ENCODE measurements around the gene PACRG.

Gene PACRG

DNA sequence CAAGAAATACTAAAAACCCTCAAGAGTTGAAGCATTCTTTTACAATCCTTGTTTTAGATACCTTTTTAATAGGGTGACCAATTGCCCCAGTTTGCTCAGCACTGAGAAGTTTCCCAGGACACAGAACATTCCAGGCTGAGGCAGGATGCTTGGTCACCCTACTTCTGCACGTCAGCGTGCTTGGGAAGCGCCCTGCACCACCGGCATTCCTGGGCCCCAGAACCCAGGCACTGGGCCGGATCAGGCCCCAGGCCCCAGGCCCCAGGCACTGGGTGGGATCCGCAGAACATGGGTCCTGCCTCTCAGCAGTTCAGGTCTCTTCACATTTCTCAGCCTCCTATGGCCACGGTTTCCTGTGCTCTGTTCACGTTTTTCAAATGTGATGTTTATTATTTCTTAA, 472.9 kb downstream of the PACRG start:
- no peak for DNase-seq (ENCODE audit: low spot score)

DNA sequence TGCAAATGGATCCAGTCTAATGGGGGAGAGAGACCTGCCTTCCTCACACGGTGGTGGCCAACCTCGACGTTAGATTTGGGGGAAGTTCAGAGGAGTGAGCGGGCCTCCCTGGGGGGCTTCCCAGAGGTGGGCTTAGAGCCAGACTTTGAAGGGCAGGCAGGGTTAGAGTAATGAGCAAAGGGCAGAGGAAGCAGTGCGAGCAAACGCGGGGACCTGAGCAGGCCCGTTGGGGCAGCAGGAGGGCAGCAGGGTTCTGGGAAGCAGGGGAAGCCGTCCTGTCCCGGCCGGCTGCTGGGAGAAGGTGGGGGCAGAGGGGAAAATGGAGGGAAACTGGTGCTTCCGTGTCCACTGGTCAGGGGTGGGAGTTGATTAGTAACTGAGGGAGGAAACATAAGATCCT, 474.1 kb downstream of the PACRG start:
- no peak for DNase-seq (ENCODE audit: low spot score)

DNA sequence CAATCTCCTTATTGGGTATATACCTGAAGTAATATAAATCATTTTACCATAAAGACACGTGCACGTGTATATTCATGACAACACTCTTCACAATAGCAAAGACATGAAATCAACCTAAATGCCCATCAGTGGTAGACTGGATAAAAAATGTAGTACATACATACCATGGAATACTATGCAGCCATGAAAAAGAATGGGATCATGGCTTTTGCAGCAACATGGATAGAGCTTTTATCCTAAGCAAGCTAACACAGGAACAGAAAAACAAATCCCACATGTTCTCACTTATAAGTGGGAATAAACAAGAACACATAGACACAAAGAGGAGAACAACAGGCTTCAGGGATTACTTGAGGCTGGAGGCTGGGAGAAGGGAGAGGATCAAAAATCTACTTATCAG, 478.4 kb downstream of the PACRG start:
- DNase-seq (ENCODE audit: low spot score) = no peak

DNA sequence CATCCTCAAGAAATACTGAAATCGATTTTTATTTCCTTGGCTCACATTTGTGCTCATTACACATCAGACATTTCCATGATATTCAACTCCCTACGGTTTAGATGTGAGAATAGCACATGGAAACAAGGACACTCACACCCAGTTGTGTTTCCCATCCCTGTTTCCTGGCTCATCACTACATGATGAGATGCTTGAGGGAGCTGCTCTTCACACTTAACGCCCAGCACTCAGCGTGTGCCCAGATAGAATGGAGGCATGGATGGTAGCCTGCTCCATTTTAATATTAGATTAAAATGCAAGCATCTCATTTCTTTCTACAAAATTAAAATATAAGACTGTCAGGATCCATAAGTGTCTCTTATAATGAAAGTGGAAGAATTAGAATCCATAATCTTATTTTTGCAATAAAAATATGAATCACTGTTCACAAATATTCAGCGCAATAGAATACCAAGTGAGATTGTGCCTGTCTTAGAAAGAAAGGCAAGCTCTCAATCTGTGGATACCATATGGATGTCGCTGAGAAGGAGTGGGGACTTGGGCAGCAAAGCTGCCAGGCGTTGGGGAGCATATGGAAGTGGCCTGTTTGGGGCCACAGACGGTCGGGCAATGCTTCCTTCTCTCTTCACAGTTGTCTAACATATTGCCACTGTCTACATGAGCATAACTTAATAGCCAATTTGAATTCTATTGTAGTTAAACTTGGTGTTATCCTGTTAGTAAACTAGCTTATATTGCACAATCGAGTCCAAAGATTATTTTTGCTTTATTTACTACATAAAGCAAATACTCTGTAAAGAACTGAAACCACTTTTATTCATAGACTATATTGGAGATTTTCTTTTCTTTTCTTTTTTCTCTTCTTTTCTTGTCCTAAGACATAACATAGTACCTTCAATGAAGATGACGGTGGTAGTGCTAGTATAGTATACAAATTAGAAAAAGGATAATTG, 479.9 kb downstream of the PACRG start:
- no peak for DNase-seq (ENCODE audit: low spot score)

DNA sequence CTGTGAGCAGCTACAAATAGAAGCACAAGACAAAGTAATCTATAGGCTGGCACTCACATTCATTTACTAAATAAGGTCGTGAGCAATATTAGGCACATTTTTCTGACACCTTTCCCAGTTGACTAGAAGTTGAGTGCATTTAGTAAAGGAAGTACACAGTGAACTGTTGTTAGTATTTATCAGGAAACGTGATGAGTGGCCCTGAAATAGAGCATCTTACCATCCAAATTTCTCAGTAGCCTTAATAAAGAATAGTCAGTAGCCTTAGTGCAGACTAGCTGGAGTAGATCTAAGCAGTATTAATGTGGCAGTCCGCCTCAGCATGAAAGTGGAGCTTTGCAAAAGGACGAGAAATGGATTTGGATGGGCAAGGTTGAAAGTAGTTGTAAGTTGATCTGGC, 481.2 kb downstream of the PACRG start:
- no peak for DNase-seq (ENCODE audit: low spot score)

DNA sequence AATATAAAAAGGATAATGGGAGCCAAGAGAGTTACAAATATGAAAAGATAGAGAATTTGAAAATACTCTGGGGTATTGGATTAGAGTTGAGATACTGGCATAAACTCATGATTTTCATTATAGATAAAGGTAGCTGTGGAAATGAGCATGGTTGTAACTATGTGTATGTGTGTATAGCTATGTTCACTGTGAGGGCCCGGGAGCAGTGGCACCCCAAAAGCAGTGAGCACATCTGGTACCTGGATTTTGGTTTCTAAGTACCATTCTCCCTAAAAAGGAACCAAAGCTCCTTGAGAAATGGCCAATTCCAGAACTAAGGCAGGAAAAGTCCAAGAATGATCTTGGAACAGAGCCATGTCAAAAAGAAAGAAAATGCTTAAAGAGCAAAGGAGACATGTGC, 484.3 kb downstream of the PACRG start:
- no peak for DNase-seq (ENCODE audit: low spot score)

DNA sequence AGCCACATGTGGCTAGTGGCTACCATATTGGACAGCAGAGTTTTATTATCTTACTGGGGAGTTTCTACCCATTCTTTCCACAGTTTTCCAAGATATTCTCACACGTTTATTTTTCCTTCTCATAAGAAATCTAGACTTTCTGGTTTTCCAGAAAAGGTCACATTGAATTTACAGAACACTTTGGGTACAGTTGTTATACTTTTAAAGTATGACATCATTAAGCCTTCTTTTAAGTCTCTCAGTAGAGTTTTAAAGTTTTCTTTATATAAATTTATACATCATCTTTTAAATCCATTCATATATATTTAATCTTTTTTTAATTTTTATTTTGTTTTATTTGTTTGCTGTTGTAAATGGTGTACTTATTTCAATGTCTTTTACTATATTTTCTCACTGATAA, 486.5 kb downstream of the PACRG start:
- no peak for DNase-seq (ENCODE audit: low spot score)

DNA sequence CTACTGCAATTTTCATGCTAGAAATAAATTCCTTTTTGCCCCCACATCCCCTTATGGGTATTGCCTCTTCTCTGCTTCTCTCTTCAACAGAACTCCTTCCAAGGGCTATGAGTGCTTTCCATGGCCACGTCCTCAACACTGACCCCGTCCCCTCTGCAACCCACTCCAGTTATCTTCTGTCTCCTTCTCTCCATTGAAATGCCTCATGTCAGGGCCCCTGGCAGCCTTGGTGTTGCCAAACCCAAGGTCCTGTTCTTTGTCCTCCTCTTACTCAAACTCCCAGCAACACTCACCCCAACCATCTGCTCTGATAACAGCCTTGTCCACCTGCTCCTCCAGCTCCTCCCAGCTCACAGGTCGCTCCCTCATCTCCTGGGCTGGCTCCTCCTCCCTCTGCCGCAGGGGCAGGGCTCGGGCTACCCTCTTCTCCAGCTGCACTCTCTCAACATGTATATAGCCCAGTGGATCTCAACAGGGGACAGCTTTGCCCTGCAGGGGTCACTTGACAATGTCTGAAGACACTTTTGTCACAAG, 490.7 kb downstream of the PACRG start:
- no peak for DNase-seq (ENCODE audit: low spot score)

DNA sequence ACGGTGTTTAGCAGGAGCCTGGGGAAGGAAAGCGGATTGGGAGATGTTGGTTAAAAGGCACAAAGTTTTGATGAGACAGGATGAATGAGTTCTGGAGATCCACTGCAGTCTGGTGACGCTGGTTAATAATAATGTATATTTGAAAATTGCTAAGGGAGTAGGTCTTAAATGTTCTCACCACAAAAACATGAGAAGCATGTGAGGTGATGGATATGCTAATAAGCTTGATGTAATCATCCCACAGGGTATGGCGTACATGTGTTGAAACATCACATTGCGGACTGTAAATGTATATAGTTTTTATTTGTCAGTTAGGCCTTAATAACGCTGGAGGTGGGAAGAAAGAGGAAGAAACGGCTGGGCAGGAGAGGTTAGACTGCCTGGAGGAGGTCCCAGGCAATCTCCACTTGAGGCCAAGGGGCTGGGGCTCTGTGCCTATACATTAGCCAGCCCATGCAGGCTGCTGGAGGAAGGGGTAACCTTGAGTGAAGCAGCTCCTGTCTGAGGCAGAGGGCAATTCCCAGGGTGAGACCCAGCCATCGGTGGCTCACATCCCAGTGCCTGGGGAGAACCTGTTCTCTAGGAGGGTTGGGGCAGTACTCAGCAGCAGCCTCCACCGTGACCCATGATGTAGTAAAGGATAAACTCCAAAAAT, 498.5 kb downstream of the PACRG start:
- DNase-seq (ENCODE audit: low spot score) = no peak

DNA sequence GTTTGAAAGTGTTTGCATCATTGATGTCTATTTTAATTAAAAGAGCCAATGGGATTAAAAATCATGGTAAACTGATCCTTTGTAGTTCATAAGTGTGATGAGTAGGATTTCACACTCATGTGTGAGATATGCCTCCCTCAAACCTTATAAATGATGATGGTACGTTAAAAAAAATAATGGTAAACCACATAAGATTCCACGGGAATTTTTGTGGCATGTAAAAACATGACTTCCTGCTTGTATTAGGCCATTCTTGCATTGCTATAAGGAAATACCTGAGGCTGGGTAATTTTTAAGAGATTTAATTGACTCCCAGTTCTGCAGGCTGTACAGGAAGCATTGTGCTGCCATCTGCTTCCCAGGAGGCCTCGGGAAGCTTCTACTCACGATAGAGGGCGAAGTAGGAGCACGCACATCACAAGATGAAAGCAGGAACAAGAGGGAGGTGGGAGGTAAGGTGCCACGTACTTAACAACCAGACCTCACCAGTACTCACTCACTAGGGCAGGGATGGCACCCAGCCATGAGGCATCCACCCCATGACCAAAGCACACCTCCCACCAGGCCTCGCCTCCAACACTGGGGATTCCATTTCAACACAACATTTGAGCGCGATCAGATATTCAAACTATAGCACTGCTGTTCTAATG, 499.2 kb downstream of the PACRG start:
- no peak for DNase-seq (ENCODE audit: low spot score)

DNA sequence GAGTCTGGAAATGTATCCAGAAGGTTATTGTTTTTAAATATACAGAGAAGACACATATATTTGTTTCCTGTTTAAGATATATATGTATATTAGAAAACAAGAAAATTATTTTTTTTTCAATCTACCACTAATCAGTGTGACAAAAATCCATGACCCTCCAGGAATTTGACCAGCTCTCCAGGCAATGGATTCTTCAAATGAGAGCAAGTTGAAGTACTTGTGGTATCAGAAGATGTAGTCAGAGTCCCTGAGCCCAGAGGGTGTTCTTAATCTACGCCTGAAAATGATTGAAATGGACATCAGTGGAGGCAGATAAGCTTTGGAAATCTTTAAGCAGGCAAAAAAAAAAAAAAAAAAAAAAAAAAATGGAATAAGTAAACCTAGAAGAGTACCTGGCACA, 500.3 kb downstream of the PACRG start:
- no peak for DNase-seq (ENCODE audit: low spot score)

DNA sequence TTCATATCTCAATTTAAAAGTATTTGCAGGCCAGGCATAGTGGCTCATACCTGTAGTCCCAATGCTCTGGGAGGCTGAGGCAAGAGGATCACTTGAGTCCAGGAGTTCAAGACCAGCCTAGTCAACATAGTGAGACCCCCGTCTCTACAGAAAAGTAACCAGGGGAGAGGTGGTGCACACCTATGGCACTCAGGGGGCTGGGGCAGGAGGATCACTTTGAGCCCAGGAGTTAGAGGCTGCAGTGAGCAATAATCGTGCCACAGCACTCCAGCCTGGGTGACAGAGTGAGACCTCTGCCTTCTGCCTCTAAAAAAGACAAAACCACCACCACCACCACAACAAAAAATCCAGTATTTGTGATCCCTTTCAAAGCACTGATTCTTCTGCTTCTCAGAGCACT, 501.3 kb downstream of the PACRG start:
- no peak for DNase-seq (ENCODE audit: low spot score)

DNA sequence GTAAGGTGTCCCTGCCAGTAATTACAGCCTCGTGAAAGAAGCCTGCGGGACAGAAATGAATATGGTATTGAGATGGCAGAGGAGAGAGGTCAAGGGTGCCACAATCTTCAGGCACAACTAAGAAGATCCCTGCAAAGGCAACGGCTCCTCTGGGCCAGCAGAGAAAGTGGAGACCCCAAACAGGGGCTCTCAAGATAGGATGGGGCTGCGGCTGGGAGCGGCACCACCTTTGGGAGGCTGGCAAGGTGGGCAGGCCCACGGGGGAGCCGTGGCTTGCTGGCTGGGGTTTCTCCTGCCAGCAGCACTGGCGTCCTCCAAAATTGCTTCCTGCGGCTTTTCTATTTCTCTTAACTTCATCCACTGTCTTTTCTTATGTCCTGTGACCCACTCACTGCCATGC, 503.1 kb downstream of the PACRG start:
- DNase-seq (ENCODE audit: low spot score) = no peak

DNA sequence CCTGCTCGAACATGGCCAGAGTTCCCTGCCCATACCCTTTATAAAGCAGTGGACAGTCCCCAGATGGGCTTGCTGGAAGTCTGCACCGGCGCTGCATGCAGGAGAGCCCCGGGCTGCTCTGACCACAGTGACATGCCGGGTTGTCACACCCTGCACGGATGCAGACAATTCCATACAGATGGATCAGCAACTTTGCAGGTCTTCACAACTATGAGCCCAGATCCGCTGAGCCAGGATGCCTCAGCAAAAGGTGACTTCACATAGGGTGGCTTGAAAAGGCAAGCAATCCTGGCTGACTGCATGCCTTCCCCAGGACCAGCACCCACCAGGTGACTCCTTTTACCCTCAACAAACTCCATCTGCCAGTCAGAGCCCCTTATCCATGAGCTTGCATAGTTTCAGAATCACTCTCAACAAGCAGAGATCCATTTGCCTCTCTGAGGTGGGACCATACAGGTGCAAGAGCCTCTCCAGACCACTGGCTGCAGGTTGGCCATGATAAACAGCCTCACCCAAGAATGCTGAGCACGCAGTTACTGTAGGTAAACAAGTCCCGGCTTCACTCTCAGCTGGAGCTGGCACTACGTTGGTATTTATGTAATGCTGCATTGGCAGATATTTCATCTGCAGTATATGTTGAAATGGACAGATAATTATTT, 503.7 kb downstream of the PACRG start:
- no peak for DNase-seq (ENCODE audit: low spot score)

DNA sequence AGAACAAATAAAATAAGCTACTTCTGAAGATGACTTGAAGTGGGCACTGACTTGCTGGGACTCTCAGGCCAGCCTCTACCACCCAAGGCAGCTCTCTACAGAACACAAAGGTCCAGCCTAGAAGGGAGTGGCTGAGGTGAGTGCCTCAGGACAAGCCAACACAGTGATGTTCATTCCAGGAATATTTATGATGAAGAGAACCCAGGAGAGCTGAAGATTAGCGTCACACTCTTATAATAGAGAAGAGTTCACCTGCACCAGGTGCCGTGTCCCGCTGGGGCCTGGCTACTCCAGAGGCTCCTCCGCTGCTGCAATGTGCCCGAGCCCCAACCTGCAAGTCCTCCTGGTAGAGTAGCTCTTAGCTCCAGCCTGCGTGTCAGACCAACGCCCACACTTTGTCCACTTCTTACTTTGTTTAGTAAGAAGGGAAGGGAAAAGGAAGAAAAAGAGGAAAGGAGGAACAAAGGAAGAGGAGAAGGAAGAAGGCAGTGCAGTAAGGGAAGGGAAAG, 504.3 kb downstream of the PACRG start:
- DNase-seq (ENCODE audit: low spot score) = no peak

DNA sequence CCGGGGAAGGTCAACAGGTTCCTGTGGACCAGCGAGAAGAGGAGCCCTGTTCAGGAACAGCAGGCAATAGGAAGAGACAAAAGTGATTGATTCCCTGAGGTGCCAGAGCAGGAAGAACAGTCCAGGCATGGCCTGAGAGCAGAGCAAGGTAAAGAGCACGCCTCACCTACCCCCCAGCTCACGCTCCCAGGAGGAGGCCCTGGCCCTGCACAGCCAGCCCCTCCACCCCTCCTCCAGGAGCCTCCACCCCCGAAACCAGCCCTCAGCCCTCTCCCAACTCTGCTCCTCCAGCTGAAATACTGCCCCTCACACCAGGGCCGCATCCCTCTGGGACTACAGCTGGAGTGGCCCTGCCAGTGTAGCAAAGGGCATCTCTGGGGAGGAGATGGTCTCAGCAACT, 504.9 kb downstream of the PACRG start:
- DNase-seq (ENCODE audit: low spot score) = no peak

DNA sequence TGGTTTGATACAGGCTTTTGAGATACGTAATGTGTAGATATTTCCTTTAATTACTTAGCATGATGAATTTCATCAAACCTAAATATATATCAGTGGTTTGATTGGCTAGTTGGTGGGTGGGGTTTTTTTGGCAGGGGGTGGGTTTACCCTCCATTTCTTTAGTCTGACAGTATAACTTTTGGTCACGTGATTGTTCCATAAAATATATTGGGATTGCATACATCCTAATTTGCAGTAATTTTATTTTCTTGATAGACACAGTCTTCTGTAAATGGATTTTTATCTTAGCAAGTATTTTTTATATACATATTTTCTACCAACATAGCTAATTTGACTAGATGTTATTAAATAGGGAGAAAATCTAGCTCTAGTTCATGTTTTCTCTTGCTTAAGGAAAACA, 509.3 kb downstream of the PACRG start:
- no peak for DNase-seq (ENCODE audit: low spot score)

DNA sequence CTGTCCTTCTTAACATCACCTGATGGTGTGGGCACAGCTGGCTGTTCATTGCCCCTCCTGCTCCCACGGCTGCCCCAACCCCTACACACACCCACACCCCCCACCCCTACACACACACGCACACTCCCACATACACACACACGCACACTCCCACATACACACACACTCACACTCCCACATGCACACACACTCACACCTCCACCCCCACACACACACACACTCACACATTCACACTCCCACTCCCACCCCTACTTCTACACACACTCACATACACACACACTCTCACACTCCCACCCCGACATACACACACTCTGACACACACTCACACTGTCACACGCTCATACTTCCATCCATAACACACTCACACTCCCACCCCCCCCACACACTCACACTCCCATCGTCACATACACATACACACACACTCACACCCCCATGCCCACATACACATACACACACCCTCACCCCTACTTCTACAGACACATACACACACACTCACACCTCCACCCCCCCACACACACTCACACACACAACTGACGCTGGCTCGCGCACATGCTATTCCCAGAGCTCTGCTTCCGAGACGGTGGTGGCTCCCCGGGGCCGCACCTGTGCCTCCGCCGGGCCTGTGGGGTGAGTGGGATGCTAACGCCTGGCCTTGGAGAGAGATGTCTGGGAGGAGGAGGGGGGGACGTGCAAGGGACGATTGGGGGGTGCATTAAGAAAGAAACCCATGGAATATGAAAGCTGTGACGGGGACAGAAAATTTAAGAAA, 512.0 kb downstream of the PACRG start:
- DNase-seq (ENCODE audit: low spot score) = no peak

DNA sequence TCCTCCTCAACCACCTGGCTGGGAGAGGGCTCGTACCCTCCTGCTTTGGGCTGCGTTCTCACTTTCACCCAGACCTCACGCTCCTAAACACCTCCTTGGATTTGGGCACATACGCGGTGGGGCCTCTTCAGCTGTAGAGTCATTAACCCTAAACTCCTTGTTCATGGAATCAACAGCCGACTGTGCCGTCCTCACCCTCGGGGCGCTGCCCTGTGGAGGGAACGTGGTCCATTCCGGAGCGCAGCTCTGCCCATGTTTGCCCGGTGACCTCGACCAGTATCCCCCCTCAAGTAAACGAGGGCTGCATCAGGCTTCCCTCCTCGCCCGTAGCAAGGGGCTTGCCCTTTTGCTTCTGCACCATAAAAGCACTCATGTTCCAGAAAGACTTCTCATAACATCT, 512.8 kb downstream of the PACRG start:
- no peak for DNase-seq (ENCODE audit: low spot score)

DNA sequence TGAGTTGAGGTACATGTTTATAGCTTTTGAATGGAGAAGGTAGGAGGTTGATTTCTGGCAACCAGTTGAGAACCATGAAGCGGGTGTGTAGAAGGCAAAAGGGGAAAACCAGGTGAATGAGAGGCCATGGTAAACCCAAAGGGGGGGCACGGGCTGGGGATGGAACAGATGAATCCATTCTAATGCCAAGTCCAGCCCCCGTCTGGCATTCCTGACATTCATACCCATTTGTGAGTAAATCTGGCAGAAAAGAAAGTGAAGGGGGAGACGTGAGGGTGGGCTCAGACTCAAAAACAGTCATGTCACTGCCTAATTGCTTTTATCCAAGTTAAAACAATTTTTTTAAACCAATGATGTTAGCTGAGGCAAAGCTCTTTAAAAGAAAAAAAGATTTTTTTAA, 513.9 kb downstream of the PACRG start:
- no peak for DNase-seq (ENCODE audit: low spot score)

DNA sequence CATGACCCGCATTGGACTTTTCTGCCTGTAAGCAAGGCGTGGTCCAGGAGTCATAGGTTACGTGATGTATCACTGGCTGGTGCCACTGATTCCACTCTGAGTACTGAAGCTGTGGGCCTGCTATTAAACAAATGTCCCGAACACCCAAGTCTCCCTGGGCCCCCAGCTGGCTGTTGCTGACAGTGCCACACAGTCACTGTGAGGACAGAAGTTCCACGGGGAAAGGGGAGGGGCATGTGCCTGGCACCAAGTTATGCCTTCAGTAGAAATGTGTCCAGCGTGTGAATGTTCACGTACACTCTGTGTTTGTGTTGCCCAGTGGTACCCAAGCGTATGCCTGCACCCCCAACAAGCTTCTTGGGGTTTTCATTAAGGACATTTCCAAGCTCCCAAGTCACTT, 515.3 kb downstream of the PACRG start:
- DNase-seq (ENCODE audit: low spot score) = no peak

Data from AG08395 (cell line).